ENCODE measurements around the gene KCTD3. TPM values are rescaled to one million over a fixed set of nuclear protein-coding genes. Genes with fewer than 3 reads are reported as not detected.

Gene KCTD3
- total RNA-seq, 1 experiment from 2014 or later = 46.7 TPM

- Histone ChIP-seq H3K9me3 (ENCODE audit: control insufficient read depth in 1 of 2, insufficient read depth in 1 of 2, low read depth in 1 of 2, low read length in 2 of 2) (no peaks in the 10 kb centered on the region), H3K27me3 (ENCODE audit: insufficient read depth, low read length) (no peaks in the 10 kb centered on the region), H3K4me3 (replicated peaks in 1 of 2; ENCODE audit: low read depth in 1 of 2, low read length in 2 of 2) (no peak overlapping the region), H3K27ac (ENCODE audit: low read depth, low read length) (no peak overlapping the region), H4K20me1 (ENCODE audit: insufficient read depth) (no peaks in the 10 kb centered on the region), H3K36me3 (ENCODE audit: control insufficient read depth in 1 of 2, insufficient read depth in 2 of 2, low read length in 2 of 2) (peaks cover 8 to 12% of the 10 kb centered on the region in 2 experiments), H3K9me2 (ENCODE audit: insufficient read depth) (no peaks in the 10 kb centered on the region), H2AFZ (ENCODE audit: low read depth, low read length, poor library complexity, severe bottlenecking) (no peak overlapping the region), H3K9ac (ENCODE audit: low read length) (no peak overlapping the region), H3K4me1 (ENCODE audit: control insufficient read depth in 1 of 2, insufficient read depth in 2 of 2, low read length in 2 of 2) (no peaks in the 10 kb centered on the region), H3K79me2 (ENCODE audit: insufficient read depth, low read length) (no peaks in the 10 kb centered on the region), H3K4me2 (ENCODE audit: low read length) (no peak overlapping the region)
- intact Hi-C loops (cut with micrococcal nuclease) = no loop called here
- BruUV-seq (replicated peaks) = no TSS peak
- ChIA-PET CTCF (no interaction called here), RAD21 (ENCODE audit: low non-redundant PET in 1 of 2, low total read pairs in 2 of 2, uncharacterized antibody in 2 of 2, unreplicated experiment in 2 of 2) (no interaction called here), POLR2A (no interaction called here)
- TF ChIP-seq CEBPB (IDR thresholded peaks at IDR 0.05; ENCODE audit: low read depth) (no peak), TCF7L2 (IDR thresholded peaks at IDR 0.05; ENCODE audit: borderline replicate concordance, extremely low read depth, insufficient read depth, insufficient read length) (no peak), ELF1 (IDR thresholded peaks at IDR 0.05; ENCODE audit: borderline replicate concordance, low read depth) (no peak), EZH2phosphoT487 (IDR thresholded peaks at IDR 0.05; ENCODE audit: borderline replicate concordance) (no peak), YY1 (IDR thresholded peaks at IDR 0.05; ENCODE audit: extremely low read depth, insufficient replicate concordance, low read depth, low read length) (no peak), REST (IDR thresholded peaks at IDR 0.05; ENCODE audit: low read depth) (no peak), POLR2A (IDR thresholded peaks at IDR 0.05; ENCODE audit: borderline replicate concordance, extremely low read depth, insufficient read depth, insufficient read length) (no peak), EZH2 (IDR thresholded peaks at IDR 0.05) (no peak), ATF3 (IDR thresholded peaks at IDR 0.05) (no peak), CTCF (IDR thresholded peaks at IDR 0.05 in 2 of 3, conservative IDR thresholded peaks at IDR 0.05 in 1 of 3; ENCODE audit: borderline replicate concordance in 1 of 3, insufficient read depth in 1 of 3, low read depth in 2 of 3, low read length in 2 of 3) (no peak), SRF (IDR thresholded peaks at IDR 0.05; ENCODE audit: low read depth) (no peak), JUND (IDR thresholded peaks at IDR 0.05) (no peak)
- ATAC-seq (no peak), DNase-seq (ENCODE audit: low read depth, low spot score) (no peak)
Observed at GRCh38 chr1:215623162-215623561, 56.1 kb downstream of the KCTD3 start.
